GM23248 (cell line): ENCODE measurements around the gene DPAGT1.

ENCODE experiments used
- EZH2 ChIP-seq: fragments of 200-600 bp; sonication (generic); IDR thresholded peaks from 2 replicates; pipeline ENCODE4 v1.6.1; 2018; ENCODE audit warnings: antibody characterized with exemption, mild to moderate bottlenecking; ENCODE audit not compliant: insufficient read depth, poor library complexity, severe bottlenecking
- EZH2phosphoT487 ChIP-seq: fragments of 200-600 bp; sonication (generic); IDR thresholded peaks from 2 replicates; pipeline ENCODE4 v1.6.1; 2018; ENCODE audit warnings: antibody characterized with exemption, moderate library complexity, mild to moderate bottlenecking, low read depth; ENCODE audit not compliant: insufficient read depth

DNA sequence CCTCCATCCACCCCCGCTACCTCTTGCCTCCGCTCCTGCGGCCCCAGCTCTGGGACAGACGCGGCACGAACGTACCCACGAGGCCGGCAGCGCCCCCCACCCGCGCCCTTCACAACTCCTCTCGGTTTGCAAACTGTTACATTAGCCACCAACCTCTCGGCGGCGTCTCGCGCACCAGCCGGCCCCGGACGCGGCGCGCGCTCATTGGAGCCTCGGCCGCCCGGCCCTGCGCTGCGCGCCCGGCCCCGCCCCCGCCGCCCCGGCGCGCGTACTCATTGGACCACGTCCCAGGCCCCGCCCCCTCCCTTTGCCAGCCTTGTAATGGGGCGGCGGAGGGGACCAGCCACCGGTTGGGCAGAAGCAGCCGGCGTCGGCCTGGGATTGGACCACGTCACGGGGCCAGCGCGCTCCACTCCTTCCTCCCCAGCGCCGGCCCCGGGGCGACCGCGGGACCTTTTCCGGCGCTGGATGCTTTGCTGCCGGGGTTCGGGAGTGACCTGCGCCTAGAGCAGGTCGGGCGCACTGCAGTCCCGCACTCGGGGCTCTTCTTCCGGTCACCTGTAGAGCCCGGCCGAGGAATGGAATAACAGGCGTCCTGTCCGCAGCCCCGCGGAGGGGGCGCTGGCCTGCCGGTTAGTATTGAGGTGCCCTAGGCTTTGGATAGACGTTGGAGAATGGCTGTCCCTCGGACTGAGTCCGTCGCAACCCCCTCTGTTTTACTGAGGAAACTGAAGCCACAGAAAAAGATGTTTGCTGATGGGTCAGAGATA is 44.5 kb downstream of the DPAGT1 start, which contains the start of gene HYOU1:
- TF ChIP-seq EZH2phosphoT487: no peak
- no peak for TF ChIP-seq EZH2
